Activated T-helper 1 cell treated with anti-CD3 and anti-CD28 coated beads, Interleukin-2, amount 50 U/mL, for 16 hours (primary cell): ENCODE results near the gene B3GNT3.
"Not testable (repeated sequence)": the region's sequence is repeated elsewhere in the genome, so short reads cannot be mapped to it uniquely, and the experiment has no call there.

Experiments
- DNase-seq, 2 donors: peaks; one replicate each; pipeline ENCODE4 v3.0.0-alpha.2; 2020; ENCODE audit warnings: low read depth in 1 of 2, low spot score in 1 of 2

The B3GNT3 gene

DNA sequence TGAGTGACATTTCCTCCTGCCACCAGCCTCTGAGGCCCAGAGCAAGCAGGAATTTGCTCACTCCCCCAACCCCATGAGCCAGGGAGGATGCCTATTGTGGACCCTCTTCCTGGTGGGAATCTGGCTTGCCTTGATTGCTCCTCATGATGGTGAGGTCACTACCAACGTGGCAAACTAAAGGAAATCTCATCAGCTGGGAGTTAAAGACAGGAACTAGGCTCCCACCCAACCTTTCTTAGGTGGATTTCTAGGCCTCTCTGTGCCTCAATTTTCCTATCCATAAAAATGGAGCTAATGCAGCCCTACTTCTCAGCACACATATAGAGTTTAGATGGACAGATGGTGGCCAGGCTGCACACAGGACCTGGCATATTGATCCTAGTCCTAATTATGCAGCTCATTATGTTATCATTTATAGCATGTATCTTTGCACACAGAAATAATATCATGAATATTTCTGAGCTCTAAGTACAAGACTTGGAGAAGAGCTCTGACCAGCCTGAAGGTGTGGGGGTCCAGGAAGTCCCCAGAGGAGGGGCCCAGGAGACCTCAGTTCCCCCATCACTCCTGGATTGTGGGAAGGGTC, 2.0 kb downstream of the B3GNT3 start:
- DNase-seq: no peak

DNA sequence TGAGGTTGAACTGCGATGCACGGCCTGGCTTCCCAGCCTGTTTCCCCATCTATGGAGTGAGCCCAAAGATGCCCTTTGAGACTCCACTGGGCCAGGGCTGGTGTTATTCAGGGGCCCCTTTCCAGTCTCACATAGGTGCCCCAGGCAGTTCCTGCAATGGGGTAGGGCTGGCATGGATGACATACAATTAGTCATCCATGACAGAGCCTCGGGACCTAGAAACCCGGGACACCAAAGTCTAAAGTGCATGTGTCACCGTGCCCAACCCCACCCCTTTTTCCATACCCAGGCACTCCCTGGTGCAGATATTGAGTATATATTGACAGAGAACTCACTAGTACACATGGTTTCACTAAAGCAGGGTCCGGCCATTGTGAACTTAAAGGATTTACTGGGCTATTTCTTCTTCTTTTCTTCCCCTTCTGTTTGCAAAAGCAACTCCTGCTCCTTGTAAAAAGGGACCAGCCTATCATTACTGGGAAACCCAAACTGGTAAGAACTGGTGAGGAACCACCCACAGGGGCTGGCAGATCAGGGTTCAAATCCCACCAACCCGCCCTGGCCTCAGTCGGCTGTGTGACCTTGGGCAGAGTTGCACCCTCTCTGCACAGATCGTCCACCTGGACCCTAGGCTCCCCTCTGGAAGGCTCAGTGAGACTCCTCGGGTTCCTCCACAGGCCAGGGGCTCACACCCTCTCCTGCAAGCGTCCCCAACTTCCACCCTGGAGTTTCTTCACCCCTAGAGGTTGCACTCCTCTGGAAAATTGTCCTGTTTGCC, 2.7 kb downstream of the B3GNT3 start:
- DNase-seq: no peak

DNA sequence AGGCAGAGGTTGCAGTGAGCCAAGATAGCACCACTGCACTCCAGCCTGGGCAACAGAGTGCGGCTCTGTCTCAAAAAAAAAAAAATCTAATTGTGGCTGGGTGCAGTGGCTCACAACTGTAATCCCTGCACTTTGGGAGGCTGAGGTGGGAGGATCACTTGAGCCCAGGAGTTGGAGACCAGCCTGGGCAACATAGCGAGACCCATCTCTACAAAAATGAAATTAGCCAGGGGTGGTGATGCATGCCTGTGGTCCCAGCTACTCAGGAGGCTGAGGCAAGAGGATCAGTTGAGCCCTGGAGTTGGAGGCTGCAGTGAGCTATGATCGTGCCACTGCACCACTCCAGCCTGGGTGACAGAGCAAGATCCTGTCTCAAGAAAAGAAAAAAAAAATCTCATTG, 3.7 kb downstream of the B3GNT3 start:
- not testable (repeated sequence) for DNase-seq

DNA sequence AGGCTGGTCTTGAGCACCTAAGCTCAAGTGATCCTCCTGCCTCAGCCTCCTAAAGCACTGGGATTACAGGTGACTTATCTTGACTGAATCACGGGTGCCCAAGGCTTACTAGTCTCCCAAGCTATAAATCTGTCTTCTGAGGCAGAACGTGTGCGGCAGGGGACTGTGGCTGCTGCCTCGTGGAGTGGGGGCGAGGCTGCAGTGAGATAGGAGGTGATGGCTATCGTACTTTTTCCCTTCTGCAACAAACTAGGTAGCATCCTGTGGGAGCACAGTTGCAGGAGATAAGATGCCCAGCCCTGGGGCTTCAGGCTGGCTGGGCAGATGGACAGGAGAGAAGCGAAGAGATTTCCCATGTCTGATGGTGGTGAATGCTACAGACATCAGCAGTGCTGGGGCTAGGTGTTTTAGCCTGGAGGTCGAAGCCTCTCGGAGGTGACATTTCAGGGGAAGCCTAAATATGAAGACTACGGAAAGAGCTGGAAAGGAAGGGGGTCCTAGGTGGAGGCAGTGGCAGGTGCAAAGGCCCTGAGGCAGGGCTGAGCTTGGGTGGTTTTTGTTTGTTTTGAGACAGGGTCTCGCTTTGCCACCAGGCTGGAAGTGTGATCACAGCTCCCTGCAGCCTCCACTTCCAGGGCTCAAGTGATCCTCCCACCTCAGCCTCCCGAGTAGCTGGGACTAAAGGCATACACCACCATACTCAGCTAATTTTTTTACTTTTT, 7.4 kb downstream of the B3GNT3 start:
- no peak for DNase-seq

DNA sequence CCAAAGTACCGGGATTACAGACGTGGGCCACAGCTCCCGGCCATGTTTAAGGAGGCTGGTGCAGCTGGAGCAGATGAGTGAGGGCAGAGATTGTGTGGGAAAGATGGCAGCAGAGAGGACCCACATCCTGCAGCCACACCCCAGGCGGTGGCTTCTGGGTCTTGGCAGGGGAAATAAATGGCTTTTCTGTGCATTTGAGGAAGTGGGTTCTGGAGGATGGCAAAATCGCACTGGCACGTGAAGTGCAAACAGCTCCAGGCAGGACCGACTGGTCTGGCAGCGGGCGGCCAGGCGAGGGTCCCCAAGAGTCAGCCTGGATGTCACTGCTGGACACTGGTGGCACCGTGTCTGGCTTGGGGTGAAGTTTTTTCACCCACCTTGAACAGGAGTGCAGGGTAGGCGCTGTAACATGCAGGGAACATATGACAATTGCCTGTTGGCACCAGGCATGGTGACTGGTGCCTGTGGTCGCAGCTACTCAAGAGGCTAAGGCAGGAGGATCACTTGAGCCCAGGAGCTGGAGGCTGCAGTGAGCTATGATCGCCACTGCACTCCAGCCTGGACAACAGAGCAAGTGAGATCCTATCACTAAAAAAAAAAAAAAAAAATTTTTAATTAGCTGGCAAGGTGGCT, 8.4 kb downstream of the B3GNT3 start:
- no peak for DNase-seq

DNA sequence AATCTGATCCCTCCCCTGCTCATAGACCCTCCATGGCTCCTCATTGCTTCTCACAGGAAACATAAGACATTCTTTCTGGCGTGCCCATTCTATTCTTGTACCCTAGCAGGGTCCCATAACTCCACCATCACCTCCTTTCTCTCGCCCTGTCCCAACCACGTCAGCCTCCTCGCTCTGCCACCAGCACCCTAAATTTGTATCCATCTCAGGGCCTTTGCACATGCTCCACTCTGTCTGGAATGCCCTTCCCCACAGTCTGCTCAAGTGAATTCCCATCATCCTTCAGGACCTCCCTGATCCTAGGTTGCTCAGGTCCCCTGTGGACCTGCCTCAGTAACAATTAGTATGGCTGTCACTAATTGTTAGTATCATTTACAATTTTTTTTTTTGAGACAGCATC, 10.5 kb downstream of the B3GNT3 start:
- DNase-seq: no peak

DNA sequence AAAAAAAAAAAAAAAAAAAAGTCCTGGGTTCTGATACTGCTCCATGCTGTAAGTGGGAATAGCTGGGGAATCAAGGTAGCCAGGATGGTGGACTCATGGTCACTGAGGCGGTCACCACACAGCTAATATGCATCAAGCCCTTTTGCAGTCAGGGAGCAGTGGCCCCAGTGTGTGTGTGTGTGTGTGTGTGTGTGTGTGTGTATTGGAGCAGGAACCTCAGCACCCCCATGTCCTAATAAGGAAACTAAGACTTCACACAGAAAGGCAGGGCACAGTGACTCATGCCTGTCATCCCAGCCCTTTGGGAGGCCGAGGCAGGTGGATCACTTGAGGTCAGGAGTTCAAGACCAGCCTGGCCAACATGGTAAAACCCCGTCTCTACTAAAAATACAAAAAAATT, 12.0 kb downstream of the B3GNT3 start:
- no peak for DNase-seq

DNA sequence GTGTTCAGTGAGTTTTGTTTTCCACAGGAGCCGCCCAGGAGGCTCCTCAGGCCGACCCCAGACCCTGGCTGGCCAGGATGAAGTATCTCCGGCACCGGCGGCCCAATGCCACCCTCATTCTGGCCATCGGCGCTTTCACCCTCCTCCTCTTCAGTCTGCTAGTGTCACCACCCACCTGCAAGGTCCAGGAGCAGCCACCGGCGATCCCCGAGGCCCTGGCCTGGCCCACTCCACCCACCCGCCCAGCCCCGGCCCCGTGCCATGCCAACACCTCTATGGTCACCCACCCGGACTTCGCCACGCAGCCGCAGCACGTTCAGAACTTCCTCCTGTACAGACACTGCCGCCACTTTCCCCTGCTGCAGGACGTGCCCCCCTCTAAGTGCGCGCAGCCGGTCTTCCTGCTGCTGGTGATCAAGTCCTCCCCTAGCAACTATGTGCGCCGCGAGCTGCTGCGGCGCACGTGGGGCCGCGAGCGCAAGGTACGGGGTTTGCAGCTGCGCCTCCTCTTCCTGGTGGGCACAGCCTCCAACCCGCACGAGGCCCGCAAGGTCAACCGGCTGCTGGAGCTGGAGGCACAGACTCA, 12.9 kb downstream of the B3GNT3 start:
- DNase-seq: no peak

DNA sequence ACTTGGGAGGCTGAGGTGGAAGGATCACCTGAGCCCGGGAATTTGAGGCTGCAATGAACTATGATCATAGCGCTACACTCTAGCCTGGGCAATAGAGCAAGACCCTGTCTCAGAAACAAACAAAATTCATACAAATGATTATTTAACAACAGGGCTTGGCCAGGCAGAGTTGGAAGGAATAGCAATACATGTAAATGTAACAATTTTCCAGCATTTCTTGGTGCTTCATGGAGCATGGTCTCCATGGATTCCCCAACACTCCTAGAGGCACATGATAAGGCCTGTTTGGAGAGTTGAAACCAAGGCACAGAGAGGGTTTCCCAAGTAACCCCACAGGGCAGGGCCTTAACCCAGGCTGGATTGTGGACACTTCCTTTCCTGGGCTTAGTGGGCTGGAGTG, 16.2 kb downstream of the B3GNT3 start:
- no peak for DNase-seq

DNA sequence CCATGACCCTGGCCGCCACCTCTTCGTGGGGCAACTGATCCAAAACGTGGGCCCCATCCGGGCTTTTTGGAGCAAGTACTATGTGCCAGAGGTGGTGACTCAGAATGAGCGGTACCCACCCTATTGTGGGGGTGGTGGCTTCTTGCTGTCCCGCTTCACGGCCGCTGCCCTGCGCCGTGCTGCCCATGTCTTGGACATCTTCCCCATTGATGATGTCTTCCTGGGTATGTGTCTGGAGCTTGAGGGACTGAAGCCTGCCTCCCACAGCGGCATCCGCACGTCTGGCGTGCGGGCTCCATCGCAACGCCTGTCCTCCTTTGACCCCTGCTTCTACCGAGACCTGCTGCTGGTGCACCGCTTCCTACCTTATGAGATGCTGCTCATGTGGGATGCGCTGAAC, 16.7 kb downstream of the B3GNT3 start:
- DNase-seq: no peak

DNA sequence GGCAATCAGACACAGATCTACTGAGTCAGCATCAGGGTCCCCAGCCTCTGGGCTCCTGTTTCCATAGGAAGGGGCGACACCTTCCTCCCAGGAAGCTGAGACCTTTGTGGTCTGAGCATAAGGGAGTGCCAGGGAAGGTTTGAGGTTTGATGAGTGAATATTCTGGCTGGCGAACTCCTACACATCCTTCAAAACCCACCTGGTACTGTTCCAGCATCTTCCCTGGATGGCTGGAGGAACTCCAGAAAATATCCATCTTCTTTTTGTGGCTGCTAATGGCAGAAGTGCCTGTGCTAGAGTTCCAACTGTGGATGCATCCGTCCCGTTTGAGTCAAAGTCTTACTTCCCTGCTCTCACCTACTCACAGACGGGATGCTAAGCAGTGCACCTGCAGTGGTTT, 17.2 kb downstream of the B3GNT3 start:
- no peak for DNase-seq

DNA sequence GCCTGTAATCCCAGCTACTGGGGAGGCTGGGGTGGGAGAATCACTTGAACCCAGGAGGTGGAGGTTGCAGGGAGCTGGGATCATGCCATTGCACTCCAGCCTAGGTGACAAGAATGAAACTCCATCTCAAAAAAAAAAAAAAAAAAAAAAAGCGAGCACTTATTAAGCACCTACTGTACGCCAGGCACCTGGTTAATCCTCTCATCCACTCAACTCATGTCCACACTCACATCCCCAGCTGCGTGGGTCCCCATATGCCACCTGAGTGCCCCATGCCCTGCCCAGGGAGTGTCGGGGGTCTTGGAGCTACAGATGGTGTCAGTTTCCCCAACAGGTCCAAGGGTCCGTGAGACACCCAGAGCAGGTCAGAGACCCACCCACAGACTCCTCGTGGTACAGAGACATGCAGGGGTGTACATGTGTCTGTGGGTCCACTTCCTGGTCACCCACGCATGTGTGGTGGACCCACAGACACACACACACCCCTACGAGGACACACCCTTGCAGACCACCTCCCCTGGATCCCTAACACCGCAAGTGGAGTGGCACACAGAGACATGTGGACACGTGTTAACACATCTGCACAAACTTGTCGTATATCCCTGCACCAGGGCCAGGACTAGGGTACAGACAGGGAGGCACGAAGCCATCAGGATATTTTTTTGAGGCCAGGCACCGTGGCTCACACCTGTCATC, 22.9 kb downstream of the B3GNT3 start:
- no peak for DNase-seq

DNA sequence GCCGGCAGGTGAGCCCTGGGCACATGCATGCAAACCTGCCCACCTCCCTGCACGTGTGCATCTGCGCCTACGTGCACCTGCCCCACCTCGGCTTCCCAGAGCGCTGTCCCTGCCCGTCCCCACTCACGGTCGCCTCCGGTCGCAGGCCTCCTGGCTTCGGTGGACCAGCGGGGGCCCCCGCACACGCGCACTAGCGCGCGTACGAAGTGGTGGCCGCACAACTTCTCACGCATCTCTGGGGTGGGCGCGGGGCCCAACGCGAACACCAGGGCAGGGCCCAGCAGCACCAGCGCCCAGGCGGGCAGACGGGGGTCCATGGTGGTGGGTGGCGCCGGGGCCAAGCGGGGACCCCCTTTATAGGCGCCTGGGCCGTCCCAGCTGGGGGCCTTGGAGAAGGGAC, 26.3 kb downstream of the B3GNT3 start, which contains the start of gene INSL3:
Gene INSL3 (minus strand): TSS at position 330 of the 400 bp plus-strand sequence. CDS start 13 bp downstream, at position 317.
- no peak for DNase-seq

DNA sequence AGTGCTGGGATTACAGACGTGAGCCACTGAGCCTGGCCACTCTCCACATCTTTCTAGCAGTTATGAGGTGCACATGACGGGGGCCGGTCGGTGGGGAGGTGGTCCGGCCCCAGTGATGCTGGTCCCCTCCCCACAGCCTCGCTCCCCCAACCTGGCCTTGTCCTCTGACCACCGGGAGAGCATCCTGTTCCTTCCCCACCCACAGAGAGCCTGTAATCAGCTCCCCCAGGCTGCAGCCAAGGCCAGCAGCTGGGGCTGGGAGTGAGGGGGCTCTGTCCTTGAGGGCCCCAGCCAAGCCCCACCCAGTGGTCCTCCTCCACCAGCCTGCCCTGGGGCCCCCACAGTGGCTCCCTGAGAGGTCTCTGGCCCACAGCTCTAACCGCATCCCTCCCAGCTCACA, 29.4 kb downstream of the B3GNT3 start:
- DNase-seq: no peak

DNA sequence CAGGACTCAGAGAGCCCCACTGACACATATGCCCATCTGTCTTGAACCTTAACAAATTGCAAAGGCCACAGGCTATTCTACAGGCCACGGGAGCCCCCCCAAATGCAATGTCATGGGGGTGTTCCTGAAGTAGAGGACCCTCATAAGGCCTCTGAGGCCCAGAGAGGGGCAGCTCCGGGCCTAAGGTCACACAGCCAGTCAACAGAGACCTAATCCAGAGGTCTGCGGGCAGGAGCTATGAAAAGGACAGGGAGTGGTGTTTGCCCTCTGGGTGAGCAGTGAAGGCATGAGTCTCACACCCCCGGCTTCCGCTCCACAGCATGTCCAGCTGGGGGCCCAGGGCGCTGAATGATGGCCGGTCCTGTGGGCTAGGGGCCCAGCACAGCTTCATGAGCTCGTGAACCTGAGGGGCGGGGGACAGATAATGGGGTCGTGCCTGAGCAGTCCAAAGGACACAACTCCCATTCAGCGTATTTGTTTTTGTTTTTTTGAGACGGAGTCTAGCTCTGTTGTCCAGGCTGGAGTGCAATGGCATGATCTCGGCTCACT, 31.6 kb downstream of the B3GNT3 start:
- no peak for DNase-seq

DNA sequence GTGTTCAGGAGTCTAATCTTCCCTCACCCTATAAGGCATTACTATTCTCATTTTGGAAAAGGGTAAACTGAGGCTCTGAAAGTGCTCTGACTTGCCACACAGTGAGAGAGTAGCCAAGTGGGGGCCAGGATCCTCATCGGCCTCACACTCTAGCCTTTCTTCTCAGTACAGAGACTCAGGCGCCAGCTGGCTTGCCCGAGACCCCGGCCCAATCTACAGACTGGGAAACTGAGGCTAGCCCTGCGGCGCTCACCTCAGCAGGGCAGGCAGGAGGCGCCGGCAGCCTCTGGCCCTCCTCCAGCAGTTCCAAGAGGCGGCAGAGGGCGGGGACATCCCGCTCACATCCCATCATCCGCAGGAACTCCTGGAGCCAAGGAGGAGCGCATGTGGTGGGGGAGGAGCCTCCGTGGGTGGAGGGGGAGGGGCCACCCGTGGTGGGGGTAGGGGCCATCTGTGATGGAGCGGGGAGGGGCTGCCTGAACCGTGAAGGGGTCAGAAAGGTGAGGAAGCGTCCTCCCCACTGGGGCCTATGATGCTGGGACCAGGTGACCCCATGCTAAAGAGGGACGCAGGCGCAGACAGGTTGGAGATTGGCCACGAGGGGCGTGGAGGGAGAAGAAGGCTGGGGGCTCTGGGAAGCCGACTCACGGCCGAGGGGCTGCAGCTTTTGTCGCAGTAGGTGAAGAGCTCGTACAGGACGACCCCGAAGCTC, 35.1 kb downstream of the B3GNT3 start:
- no peak for DNase-seq

DNA sequence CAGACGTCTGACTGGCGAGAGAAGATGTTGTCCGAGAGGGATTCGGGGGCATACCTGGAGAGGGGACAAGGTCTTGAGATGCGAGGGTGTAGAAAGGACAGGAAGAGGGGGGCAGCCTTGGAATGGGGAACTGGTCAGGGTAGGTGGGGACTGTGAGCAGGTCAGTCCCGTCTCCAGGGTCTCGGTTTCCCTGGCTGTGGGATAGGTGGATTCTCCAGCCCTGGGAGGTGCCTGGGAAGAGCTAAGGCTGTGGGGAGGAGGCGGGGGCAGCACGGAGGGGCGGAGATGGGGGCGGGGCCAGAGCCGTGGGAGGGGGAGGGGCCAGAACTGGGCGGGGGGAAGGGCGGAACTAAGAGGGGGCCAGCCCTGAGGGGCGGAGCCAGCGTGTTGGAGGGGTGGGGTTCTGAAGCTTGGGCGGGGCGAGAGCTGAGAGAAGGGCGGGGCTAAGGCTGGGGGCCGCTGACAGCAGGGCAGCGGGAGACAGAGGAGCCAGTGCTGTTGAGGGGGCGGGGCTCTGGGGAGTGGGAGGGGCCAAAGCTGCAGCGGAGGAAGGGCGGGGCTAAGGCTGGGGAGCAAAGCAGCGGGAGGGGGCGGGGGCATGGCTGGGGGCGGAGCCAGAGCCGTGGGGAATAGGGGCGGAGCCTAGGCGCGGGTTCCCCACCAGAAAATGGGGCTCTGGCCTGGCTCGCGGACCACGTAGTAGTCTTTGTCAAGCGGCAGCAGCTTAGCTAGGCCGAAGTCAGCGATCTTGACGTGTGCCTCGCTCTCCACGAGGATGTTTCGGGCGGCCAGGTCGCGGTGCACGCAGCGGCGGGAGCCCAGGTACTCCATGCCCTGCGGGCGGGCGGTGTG, 35.9 kb downstream of the B3GNT3 start:
- DNase-seq: peak in 1 of 2 donors; percentile 25

DNA sequence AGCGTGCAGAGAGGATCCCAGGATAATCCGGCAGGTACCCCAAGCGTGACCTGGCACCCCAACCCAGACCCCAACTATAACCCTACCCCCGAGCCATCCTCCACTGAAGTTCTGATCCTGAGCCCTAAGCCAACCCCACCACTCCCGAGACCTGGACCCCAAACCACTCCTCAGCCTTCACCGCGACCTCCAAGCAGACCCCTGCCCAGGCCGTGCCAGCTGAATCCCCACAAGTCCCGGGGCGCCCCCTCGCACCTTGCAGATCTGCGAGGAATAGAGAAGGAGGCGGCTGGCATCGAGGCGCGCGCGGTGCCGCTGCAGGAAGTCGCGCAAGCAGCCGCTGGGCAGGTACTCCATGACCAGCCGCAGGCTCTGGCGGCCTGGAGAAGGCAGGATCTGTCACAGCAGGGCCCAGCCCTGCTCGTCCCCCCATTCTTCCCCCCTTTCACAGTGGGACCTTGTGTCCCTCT, 36.5 kb downstream of the B3GNT3 start:
- DNase-seq: no peak
